H9 (cell line): Measurements from ENCODE around the gene CD300LG. TPM values are rescaled to one million over a fixed set of nuclear protein-coding genes. Genes with fewer than 3 reads are reported as not detected.

Experiments used
- DNase-seq: peaks from one replicate; pipeline ENCODE4 v3.0.0-alpha.2; 2017
- H2AFZ ChIP-seq: one replicate; pipeline ENCODE4 v1.6.1; 2013; ENCODE audit warnings: mild to moderate bottlenecking, low read length, control low read depth, moderate library complexity
- H2AK5ac ChIP-seq: 2 replicates; pipeline ENCODE4 v1.6.1; 2013; ENCODE audit warnings: low read length, control low read depth, mixed read lengths; ENCODE audit not compliant: insufficient read length
- H2BK120ac ChIP-seq: one replicate; pipeline ENCODE4 v1.6.1; 2013; ENCODE audit warnings: low read depth, mild to moderate bottlenecking, low read length, control low read depth, inconsistent platforms; ENCODE audit not compliant: poor library complexity, severe bottlenecking
- H2BK12ac ChIP-seq: 2 replicates; pipeline ENCODE4 v1.6.1; 2013; ENCODE audit warnings: low read length, control low read depth, mixed read lengths, low read depth; ENCODE audit not compliant: insufficient read length
- H2BK15ac ChIP-seq: 2 replicates; pipeline ENCODE4 v1.6.1; 2013; ENCODE audit warnings: low read depth, low read length, control low read depth
- H2BK20ac ChIP-seq: one replicate; pipeline ENCODE4 v1.6.1; 2013; ENCODE audit warnings: low read depth, mild to moderate bottlenecking, low read length, control low read depth, inconsistent platforms; ENCODE audit not compliant: poor library complexity, severe bottlenecking
- H2BK5ac ChIP-seq: 2 replicates; pipeline ENCODE4 v1.6.1; 2013; ENCODE audit warnings: low read length, control low read depth, mixed read lengths; ENCODE audit not compliant: insufficient read length
- H3K14ac ChIP-seq: 2 replicates; pipeline ENCODE4 v1.6.1; 2013; ENCODE audit warnings: low read length, control low read depth; ENCODE audit not compliant: insufficient read depth
- H3K18ac ChIP-seq: 2 replicates; pipeline ENCODE4 v1.6.1; 2013; ENCODE audit warnings: low read depth, mild to moderate bottlenecking, mixed read lengths, low read length, control low read depth; ENCODE audit not compliant: insufficient read length
- H3K23ac ChIP-seq: 2 replicates; pipeline ENCODE4 v1.6.1; 2013; ENCODE audit warnings: low read length, control low read depth, mixed read lengths, low read depth; ENCODE audit not compliant: insufficient read length
- H3K23me2 ChIP-seq: 2 replicates; pipeline ENCODE4 v1.6.1; 2013; ENCODE audit warnings: low read depth, mild to moderate bottlenecking, mixed read lengths, low read length, control low read depth; ENCODE audit not compliant: insufficient read length, poor library complexity, severe bottlenecking
- H3K27ac ChIP-seq: 2 replicates; pipeline ENCODE4 v1.5.1; 2013; ENCODE audit warnings: low read length, control low read depth, mixed read lengths, low read depth; ENCODE audit not compliant: insufficient read length
- H3K27me3 ChIP-seq: 2 replicates; pipeline ENCODE4 v1.6.1; 2013; ENCODE audit warnings: low read length, control low read depth, inconsistent platforms; ENCODE audit not compliant: insufficient read depth
- H3K4ac ChIP-seq: 2 replicates; pipeline ENCODE4 v1.6.1; 2013; ENCODE audit warnings: low read depth, mild to moderate bottlenecking, control low read depth, inconsistent platforms, low read length, moderate library complexity
- H3K4me1 ChIP-seq: 2 replicates; pipeline ENCODE4 v1.6.1; 2013; ENCODE audit warnings: low read length, control low read depth, inconsistent platforms; ENCODE audit not compliant: insufficient read depth
- H3K4me2 ChIP-seq: 2 replicates; pipeline ENCODE4 v1.6.1; 2013; ENCODE audit warnings: low read length, control low read depth, mixed read lengths; ENCODE audit not compliant: insufficient read length, insufficient read depth
- H3K56ac ChIP-seq: 2 replicates; pipeline ENCODE4 v1.6.1; 2013; ENCODE audit warnings: low read depth, mild to moderate bottlenecking, mixed read lengths, low read length, control low read depth; ENCODE audit not compliant: insufficient read length
- H3K79me1 ChIP-seq: 2 replicates; pipeline ENCODE4 v1.6.1; 2013; ENCODE audit warnings: low read depth, mild to moderate bottlenecking, moderate library complexity, low read length, control low read depth, inconsistent platforms; ENCODE audit not compliant: insufficient read depth, poor library complexity, severe bottlenecking
- H3K79me2 ChIP-seq: 2 replicates; pipeline ENCODE4 v1.6.1; 2013; ENCODE audit warnings: low read length, control low read depth, inconsistent platforms; ENCODE audit not compliant: insufficient read depth
- H3K9ac ChIP-seq: 2 replicates; pipeline ENCODE4 v1.6.1; 2013; ENCODE audit warnings: low read length, control low read depth, mixed read lengths; ENCODE audit not compliant: insufficient read length; ENCODE audit errors: extremely low read depth
- H3K9me3 ChIP-seq: one replicate; pipeline ENCODE4 v1.6.1; 2013; ENCODE audit warnings: low read depth, low read length, inconsistent platforms; ENCODE audit not compliant: control insufficient read depth
- H3T11ph ChIP-seq: one replicate; pipeline ENCODE4 v1.6.1; 2013; ENCODE audit warnings: mild to moderate bottlenecking, low read length, control low read depth, inconsistent platforms
- H4K20me1 ChIP-seq: one replicate; pipeline ENCODE4 v1.6.1; 2013; ENCODE audit not compliant: control insufficient read depth, insufficient read length, insufficient read depth
- H4K5ac ChIP-seq: 2 replicates; pipeline ENCODE4 v1.6.1; 2013; ENCODE audit warnings: low read depth, mild to moderate bottlenecking, mixed read lengths, low read length, control low read depth; ENCODE audit not compliant: insufficient read length
- H4K8ac ChIP-seq: replicated peaks from 2 replicates; pipeline ENCODE4 v1.6.1; 2013; ENCODE audit warnings: low read length, control low read depth, mixed read lengths, low read depth; ENCODE audit not compliant: insufficient read length
- H4K91ac ChIP-seq: 2 replicates; pipeline ENCODE4 v1.6.1; 2013; ENCODE audit warnings: low read depth, mild to moderate bottlenecking, moderate library complexity, mixed read lengths, low read length, control low read depth; ENCODE audit not compliant: insufficient read length
- H3K27ac Mint-ChIP-seq, 3 experiments: 2 replicates in 2 of 3; 3 replicates in 1 of 3; pipeline ENCODE4 v1.8.0; 2020 to 2021; ENCODE audit warnings: mixed read lengths in 3 of 3, mild to moderate bottlenecking in 1 of 3, moderate library complexity in 1 of 3
- H3K27me3 Mint-ChIP-seq: 2 replicates; pipeline ENCODE4 v1.8.0; 2021; ENCODE audit warnings: low read depth, mild to moderate bottlenecking, moderate library complexity, mixed read lengths
- H3K36me3 Mint-ChIP-seq, 3 experiments: 2 replicates in 2 of 3; 3 replicates in 1 of 3; pipeline ENCODE4 v1.8.0; 2020 to 2021; ENCODE audit warnings: low read depth in 3 of 3, mixed read lengths in 3 of 3; ENCODE audit not compliant: insufficient read depth in 1 of 3
- H3K4me1 Mint-ChIP-seq, 2 experiments: 2 replicates each; pipeline ENCODE4 v1.8.0; 2020; ENCODE audit warnings: mixed read lengths in 2 of 2
- H3K4me3 Mint-ChIP-seq, 2 experiments: 2 replicates in 1 of 2; 3 replicates in 1 of 2; pipeline ENCODE4 v1.8.0; 2020 to 2021; ENCODE audit warnings: mild to moderate bottlenecking in 2 of 2, mixed read lengths in 2 of 2, moderate library complexity in 1 of 2
- H3K9me3 Mint-ChIP-seq, 2 experiments: 2 replicates in 1 of 2; 3 replicates in 1 of 2; pipeline ENCODE4 v1.8.0; 2020; ENCODE audit warnings: mild to moderate bottlenecking in 2 of 2, mixed read lengths in 2 of 2, moderate library complexity in 1 of 2
- CTCF ChIP-seq: fragments of 200-600 bp; sonication (generic); conservative IDR thresholded peaks from 3 replicates; pipeline ENCODE4 v1.8.0; 2021; ENCODE audit warnings: antibody characterized with exemption, mild to moderate bottlenecking
- WGBS: extraction: QIAGEN DNeasy Blood & Tissue Kit; methylation state at CpG from one replicate; pipeline ENCODE4 v1.1.7; 2013; ENCODE audit warnings: missing lambda C conversion rate, low lambda C conversion rate, mixed read lengths; ENCODE audit not compliant: insufficient read length; ENCODE audit errors: extremely low coverage; 5-methylcytosine and 5-hydroxymethylcytosine counted together
- total RNA-seq: library from RNA; stranded (reverse); gene quantifications from 2 replicates; pipeline ENCODE4 v1.2.1, GENCODE V29; 2021

CD300LG gene
- total RNA-seq, 1 experiment from 2014 or later = not detected

GRCh38 chr17:43890240-43890639 lies 43.3 kb downstream of the CD300LG start:
- Histone ChIP-seq H3K9me3 (no peaks in the 10 kb centered on the region), H3K79me1 (no peaks in the 10 kb centered on the region), H2AK5ac (no peak overlapping the region), H2BK12ac (no peak overlapping the region), H2BK5ac (no peak overlapping the region), H3K14ac (no peak overlapping the region), H4K91ac (no peak overlapping the region), H3K23ac (no peak overlapping the region), H3K4ac (no peak overlapping the region), H3K9ac (no peak overlapping the region), H3T11ph (no peak overlapping the region), H2BK15ac (no peak overlapping the region), H3K27ac (no peak overlapping the region), H3K56ac (no peak overlapping the region), H3K79me2 (no peaks in the 10 kb centered on the region), H4K5ac (no peak overlapping the region), H4K20me1 (peaks cover 4% of the 10 kb centered on the region), H3K4me2 (no peak overlapping the region), H2AFZ (no peak overlapping the region), H3K27me3 (no peaks in the 10 kb centered on the region), H3K4me1 (peaks cover 13% of the 10 kb centered on the region), H3K18ac (no peak overlapping the region), H4K8ac (no peak overlapping the region), H3K23me2 (no peaks in the 10 kb centered on the region), H2BK120ac (no peak overlapping the region), H2BK20ac (no peak overlapping the region)
- no CpG with 5 or more reads among the region's 1 CpG for WGBS
- TF ChIP-seq CTCF = no peak
- DNase-seq = no peak
- H3K36me3 Mint-ChIP-seq = peaks cover 0 to 15% (median 8%) of the 10 kb centered on the region in 3 experiments; a peak in 4 of 7 replicates
- no peaks in the 10 kb centered on the region for H3K27me3 Mint-ChIP-seq
- no peaks in the 10 kb centered on the region for H3K9me3 Mint-ChIP-seq
- no peak overlapping the region for H3K4me3 Mint-ChIP-seq
- peaks cover 28 to 33% of the 10 kb centered on the region in 2 experiments for H3K4me1 Mint-ChIP-seq
- H3K27ac Mint-ChIP-seq = no peak overlapping the region
